BLaER1 treated with 17β-estradiol and CSF1 and Interleukin-3, amounts not matched to agents 10 nM and 100 nM (cell line): ENCODE measurements around the gene ZNF638.

ENCODE experiments used
- H3K27ac ChIP-seq, 11 experiments: shearing (Covaris generic); formaldehyde crosslinking; 2 replicates each; pipeline ENCODE4 v1.8.1; 2022
- H3K27me3 ChIP-seq, 11 experiments: shearing (Covaris generic); formaldehyde crosslinking; 2 replicates each; pipeline ENCODE4 v1.8.1; 2022
- H3K36me3 ChIP-seq, 11 experiments: shearing (Covaris generic); formaldehyde crosslinking; 2 replicates each; pipeline ENCODE4 v1.8.1; 2022
- H3K4me1 ChIP-seq, 10 experiments: shearing (Covaris generic); formaldehyde crosslinking; 2 replicates each; pipeline ENCODE4 v1.8.1; 2022
- H3K4me2 ChIP-seq, 11 experiments: shearing (Covaris generic); formaldehyde crosslinking; 2 replicates each; pipeline ENCODE4 v1.8.1; 2022
- H3K4me3 ChIP-seq, 10 experiments: shearing (Covaris generic); formaldehyde crosslinking; 2 replicates each; pipeline ENCODE4 v1.8.1; 2022
- H3K9ac ChIP-seq, 11 experiments: shearing (Covaris generic); formaldehyde crosslinking; 2 replicates each; pipeline ENCODE4 v1.8.1; 2022
- H3K9me3 ChIP-seq, 11 experiments: shearing (Covaris generic); formaldehyde crosslinking; replicated peaks in 1 of 11; 2 replicates each; pipeline ENCODE4 v1.8.1; 2022
- H4K20me1 ChIP-seq, 11 experiments: shearing (Covaris generic); formaldehyde crosslinking; 2 replicates each; pipeline ENCODE4 v1.8.1; 2022
- Cebpa-rat ChIP-seq, 11 experiments: shearing (Covaris generic); IDR thresholded peaks; 2 replicates each; pipeline ENCODE4 v1.8.1; 2022

The ZNF638 gene

DNA sequence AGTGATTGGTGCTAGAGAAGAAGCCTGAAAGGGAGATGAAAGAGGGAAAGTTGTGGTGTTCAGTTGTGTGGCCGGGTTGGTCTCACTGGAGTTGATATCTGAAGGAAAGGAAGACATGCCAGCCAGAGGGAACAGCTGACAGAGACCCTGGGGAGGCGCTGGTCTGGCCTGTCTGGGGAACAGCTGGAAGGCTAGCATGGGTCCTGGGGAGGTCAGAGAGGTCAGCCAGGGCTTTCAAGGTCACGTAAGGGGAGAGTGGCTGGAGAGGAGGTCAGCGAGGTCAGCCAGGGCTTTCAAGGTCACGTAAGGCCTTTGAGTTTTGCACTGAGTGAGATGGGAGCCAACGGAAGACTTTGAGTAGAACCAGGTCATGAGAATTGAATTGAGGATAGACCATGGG, 132.8 kb downstream of the ZNF638 start:
- Histone ChIP-seq H3K9ac (no peak overlapping the region), H3K36me3 (peaks cover 8 to 57% (median 25%) of the 10 kb centered on the region in 11 experiments; a peak in 17 of 22 replicates), H3K4me2 (0 out of 22 replicates have a peak overlapping the region, but pooled peaks of 1 of the 11 experiments have one; percentile 98), H4K20me1 (peaks cover 0 to 94% (median 50%) of the 10 kb centered on the region in 11 experiments; a peak in 19 of 22 replicates), H3K4me1 (peaks cover 14 to 29% (median 16%) of the 10 kb centered on the region in 10 experiments; a peak in 19 of 20 replicates), H3K4me3 (no peak overlapping the region), H3K27me3 (peaks cover 54 to 67% (median 62%) of the 10 kb centered on the region in 11 experiments), H3K27ac (no peak overlapping the region), H3K9me3 (peaks cover 29 to 48% (median 35%) of the 10 kb centered on the region in 11 experiments)
- no peak for TF ChIP-seq Cebpa-rat (IDR thresholded peaks at IDR 0.05)

DNA sequence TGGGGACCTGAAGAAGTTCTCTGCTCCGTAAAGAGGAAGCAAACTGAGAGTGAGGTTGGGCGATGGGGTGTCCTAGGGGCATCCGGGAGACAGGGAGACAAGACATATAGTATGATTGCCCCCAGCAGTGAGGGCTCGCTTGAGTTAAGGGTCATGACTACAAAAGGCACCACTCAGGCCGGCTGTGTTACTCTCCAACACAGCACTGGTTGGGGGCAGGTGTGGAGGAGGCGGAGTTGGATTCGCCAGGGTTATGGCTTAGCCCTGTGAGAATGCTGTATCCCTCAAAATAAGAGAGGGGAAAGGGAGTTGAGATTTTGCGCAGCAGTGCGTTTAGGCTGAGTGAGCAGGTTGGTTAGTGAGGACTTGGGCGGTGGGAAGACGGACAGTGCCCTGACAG, 133.8 kb downstream of the ZNF638 start:
- H3K27ac ChIP-seq: no peak overlapping the region
- H3K9me3 ChIP-seq: peaks cover 29 to 48% (median 35%) of the 10 kb centered on the region in 11 experiments
- no peak overlapping the region for H3K9ac ChIP-seq
- H3K4me3 ChIP-seq: no peak overlapping the region
- H3K27me3 ChIP-seq: peaks cover 54 to 67% (median 62%) of the 10 kb centered on the region in 11 experiments
- no peak for TF ChIP-seq Cebpa-rat (IDR thresholded peaks at IDR 0.05)
- peaks cover 0 to 86% (median 55%) of the 10 kb centered on the region in 11 experiments; a peak in 19 of 22 replicates for H4K20me1 ChIP-seq
- peak overlapping the region in 4 of 11 experiments; percentile 86 to 98 (median 92); a peak in 5 of 22 replicates for H3K4me2 ChIP-seq
- peaks cover 8 to 48% (median 24%) of the 10 kb centered on the region in 11 experiments; a peak in 17 of 22 replicates for H3K36me3 ChIP-seq
- peaks cover 14 to 37% (median 20%) of the 10 kb centered on the region in 10 experiments; a peak in 19 of 20 replicates for H3K4me1 ChIP-seq

DNA sequence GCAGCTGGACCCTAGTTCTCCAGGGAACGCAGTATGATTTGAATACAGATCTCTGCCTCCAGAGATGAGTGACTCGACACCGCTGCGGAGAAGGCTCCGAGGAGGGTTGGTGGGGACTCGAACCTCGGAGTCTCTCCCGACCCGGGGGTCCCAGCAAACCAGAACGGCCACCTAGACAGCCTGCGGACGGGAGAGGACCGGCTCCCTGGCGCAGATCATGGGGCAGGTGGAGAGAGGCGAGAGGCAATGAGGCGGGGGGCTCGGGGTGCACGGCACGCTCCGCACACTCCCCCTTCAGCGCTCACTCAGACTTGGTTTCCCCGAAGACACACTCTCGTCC, 134.3 kb downstream of the ZNF638 start:
- Histone ChIP-seq H3K9ac (peak overlapping the region in 3 of 11 experiments; percentile 49 to 71 (median 60); a peak in 3 of 22 replicates), H3K4me1 (peaks cover 14 to 37% (median 20%) of the 10 kb centered on the region in 10 experiments; a peak in 19 of 20 replicates), H3K4me3 (peak overlapping the region; percentile 52 to 74 (median 62); a peak in 14 of 20 replicates), H3K27ac (no peak overlapping the region), H3K36me3 (peaks cover 8 to 42% (median 24%) of the 10 kb centered on the region in 11 experiments; a peak in 17 of 22 replicates), H4K20me1 (peaks cover 0 to 84% (median 55%) of the 10 kb centered on the region in 11 experiments; a peak in 19 of 22 replicates), H3K4me2 (peak overlapping the region; percentile 83 to 98 (median 90)), H3K9me3 (peaks cover 29 to 48% (median 34%) of the 10 kb centered on the region in 11 experiments), H3K27me3 (peaks cover 54 to 67% (median 62%) of the 10 kb centered on the region in 11 experiments)
- TF ChIP-seq Cebpa-rat (IDR thresholded peaks at IDR 0.05): no peak

DNA sequence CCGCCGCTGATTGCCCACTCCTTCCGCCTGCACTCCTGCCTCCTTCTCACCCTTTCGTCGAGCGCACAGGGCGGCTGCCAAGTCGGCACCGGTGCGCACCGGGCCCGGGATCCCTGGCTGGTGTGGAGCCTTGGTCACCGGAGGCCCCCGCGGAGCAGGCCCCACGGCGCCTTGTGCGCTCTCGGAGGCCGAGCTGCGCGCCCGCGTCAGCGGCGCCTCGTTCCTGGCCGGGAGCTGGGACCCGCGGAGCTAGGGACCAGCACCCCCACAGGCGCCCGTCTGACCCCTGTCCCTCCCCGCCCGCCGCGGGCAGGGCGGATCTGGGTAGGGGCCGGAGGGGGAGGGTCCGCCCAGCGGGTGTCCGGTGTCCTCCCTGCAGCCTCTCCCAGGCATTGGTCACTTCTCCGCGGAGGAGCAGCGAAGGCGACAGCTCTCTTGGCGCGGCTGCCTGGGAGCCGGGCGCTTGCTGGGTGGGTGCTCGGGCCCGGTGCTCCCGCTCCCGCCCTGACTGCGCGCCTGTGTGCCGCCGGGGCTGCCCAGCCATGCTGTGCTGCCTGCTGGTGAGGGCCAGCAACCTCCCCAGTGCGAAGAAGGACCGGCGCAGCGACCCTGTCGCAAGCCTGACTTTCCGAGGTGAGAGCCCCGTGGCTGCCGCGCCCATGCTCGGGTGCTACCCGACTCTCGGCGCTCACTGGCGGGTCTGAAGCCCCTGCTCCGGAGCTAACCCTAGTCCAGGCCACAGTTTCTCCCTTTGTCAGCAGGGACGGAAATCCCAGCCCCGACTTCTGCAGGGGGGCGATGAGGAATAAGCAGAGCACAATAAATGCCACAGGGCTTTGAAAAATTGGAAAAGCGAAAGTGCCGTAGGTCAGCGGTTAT, 135.0 kb downstream of the ZNF638 start:
- Histone ChIP-seq H3K4me2 (peak overlapping the region; percentile 83 to 98 (median 90)), H3K27me3 (peaks cover 54 to 67% (median 62%) of the 10 kb centered on the region in 11 experiments), H3K9me3 (peaks cover 26 to 42% (median 30%) of the 10 kb centered on the region in 11 experiments), H3K27ac (peak overlapping the region in 2 of 11 experiments; percentile 23 to 42; a peak in 2 of 22 replicates), H4K20me1 (peaks cover 0 to 85% (median 55%) of the 10 kb centered on the region in 11 experiments; a peak in 19 of 22 replicates), H3K9ac (peak overlapping the region; percentile 24 to 77 (median 67); a peak in 21 of 22 replicates), H3K4me3 (peak overlapping the region; percentile 52 to 74 (median 62)), H3K36me3 (peaks cover 8 to 37% (median 20%) of the 10 kb centered on the region in 11 experiments; a peak in 17 of 22 replicates), H3K4me1 (peaks cover 14 to 37% (median 20%) of the 10 kb centered on the region in 10 experiments; a peak in 19 of 20 replicates)
- no peak for TF ChIP-seq Cebpa-rat (IDR thresholded peaks at IDR 0.05)

DNA sequence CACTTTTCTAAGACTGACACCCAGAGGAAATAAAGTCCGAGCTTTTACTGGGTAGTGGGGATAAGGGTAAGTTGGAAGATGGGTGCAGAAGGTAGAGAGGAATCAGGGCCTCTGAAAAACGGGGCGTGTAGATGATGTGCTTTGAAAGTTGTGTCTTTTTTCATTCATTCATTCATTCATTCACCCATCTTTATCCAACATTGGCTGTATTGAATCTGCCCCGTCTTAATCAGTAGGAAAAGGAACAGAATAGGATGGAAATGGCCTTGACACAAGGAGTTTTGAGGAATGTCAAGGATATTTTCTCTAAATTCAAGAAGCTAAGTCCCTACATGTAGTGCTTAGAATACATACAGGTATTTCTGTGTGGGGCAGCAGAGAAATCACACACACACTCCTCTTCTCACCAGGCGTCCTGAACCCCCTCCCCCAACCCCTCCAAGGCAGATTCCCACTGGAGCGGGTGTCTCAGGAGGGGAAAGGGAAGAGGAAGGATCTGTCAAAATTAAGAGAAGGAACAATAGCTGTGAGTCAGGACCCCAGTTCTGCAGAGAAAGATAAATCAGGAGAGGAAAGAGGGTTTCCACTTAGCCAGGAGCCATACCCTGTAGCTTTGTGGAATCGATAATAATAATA, 135.7 kb downstream of the ZNF638 start:
- TF ChIP-seq Cebpa-rat (IDR thresholded peaks at IDR 0.05): no peak
- peak overlapping the region in 2 of 11 experiments; percentile 23 to 42; a peak in 1 of 22 replicates for H3K27ac ChIP-seq
- peaks cover 54 to 67% (median 62%) of the 10 kb centered on the region in 11 experiments for H3K27me3 ChIP-seq
- H3K4me1 ChIP-seq: peaks cover 14 to 37% (median 20%) of the 10 kb centered on the region in 10 experiments; a peak in 19 of 20 replicates
- peak overlapping the region; percentile 83 to 98 (median 90) for H3K4me2 ChIP-seq
- peaks cover 0 to 80% (median 55%) of the 10 kb centered on the region in 11 experiments; a peak in 19 of 22 replicates for H4K20me1 ChIP-seq
- peak overlapping the region; percentile 52 to 74 (median 62) for H3K4me3 ChIP-seq
- peak overlapping the region; percentile 24 to 77 (median 67); a peak in 18 of 22 replicates for H3K9ac ChIP-seq
- peaks cover 18 to 34% (median 22%) of the 10 kb centered on the region in 11 experiments for H3K9me3 ChIP-seq
- H3K36me3 ChIP-seq: peaks cover 5 to 31% (median 12%) of the 10 kb centered on the region in 11 experiments; a peak in 17 of 22 replicates

DNA sequence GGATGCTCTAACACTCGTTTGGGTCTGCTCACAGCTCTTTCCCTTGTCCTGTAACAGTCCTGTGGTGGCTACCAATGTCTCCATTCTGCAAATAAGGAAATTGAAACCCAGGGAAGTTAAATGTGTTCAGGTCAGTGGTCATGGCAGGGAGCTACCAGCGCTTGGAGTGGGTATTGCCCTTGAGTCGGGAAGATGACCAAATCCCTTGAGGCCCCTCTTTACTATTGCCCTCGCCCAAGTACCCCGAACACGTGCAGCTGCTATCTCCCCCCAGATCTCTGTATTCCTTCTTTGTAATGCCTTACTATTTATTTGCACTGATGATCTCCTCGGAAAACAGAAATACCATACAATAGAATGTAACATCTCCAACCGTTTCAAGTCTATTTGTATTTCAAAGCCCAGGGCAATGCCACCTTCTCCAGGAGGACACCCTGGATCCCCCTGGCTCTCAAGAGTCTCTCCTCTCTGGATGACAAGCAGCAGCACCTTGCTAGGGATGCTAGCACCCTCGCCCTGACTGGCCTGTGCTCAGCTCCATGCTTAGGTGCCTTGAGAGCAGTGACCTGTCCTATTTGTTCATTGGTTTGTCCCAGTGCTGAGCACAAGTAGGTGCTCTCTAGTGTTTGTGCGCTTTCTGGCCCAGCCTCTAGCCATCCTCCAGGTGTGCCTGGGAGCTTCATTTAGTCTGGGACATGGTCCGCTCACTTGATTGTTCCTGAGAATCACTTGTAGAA, 136.9 kb downstream of the ZNF638 start:
- Histone ChIP-seq H3K9ac (no peak overlapping the region), H3K9me3 (peaks cover 6 to 23% (median 10%) of the 10 kb centered on the region in 11 experiments), H3K4me3 (no peak overlapping the region), H3K27me3 (peaks cover 54 to 60% (median 57%) of the 10 kb centered on the region in 11 experiments), H3K4me2 (no peak overlapping the region), H4K20me1 (peaks cover 0 to 75% (median 55%) of the 10 kb centered on the region in 11 experiments; a peak in 19 of 22 replicates), H3K27ac (no peak overlapping the region), H3K36me3 (peaks cover 0 to 29% (median under 1%) of the 10 kb centered on the region in 11 experiments; a peak in 10 of 22 replicates), H3K4me1 (peaks cover 14 to 38% (median 20%) of the 10 kb centered on the region in 10 experiments; a peak in 19 of 20 replicates)
- no peak for TF ChIP-seq Cebpa-rat (IDR thresholded peaks at IDR 0.05)

DNA sequence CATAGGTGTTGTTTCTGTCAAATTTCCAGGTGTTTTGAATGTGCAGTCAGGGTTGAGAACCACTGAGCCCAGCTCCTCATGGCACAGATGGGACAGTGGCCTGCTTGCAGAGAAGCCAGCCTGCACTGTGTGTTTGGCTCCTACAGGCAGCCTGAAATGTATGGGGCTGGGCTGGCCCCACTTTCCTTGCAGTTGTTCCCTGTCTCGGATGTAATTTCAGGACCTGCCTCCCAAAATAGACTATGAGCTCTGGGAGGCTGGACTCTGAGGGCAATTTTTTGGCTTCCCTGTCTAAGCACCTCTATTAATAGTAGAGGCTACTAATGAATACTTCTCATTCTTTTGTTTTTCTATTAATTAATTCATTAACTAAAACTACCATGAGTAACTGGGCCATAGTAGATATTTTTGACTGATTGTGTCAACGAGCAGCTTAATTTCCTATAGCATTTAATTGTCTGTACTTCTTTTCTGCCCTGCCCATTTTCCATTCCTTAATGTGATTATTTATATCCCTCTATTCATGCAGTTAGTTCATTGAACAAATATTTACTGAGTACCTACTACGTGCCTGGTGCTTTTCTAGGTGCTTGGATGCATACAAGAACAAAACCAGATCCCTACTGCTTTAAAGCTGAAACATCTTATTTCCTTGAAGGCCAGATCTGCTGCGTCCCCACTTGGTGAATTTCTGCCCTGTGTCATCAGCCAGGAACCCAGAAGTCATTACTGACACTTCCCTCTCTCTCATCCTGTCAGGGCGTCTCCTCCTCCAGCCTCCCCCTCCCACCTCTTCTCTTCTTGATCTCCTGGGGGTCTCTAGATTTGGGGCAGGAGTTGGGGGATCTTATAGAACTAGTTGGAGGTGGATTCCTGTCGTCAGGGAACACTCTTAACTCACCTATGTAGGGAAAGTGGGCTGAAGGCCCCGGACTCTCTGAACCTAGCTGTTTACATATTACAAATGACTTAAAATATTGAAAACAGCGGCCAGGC, 138.1 kb downstream of the ZNF638 start:
- H3K27ac ChIP-seq: no peak overlapping the region

More for the DNA sequence above, 138.1 kb downstream of the ZNF638 start:
- H4K20me1 ChIP-seq: peaks cover 0 to 75% (median 47%) of the 10 kb centered on the region in 11 experiments; a peak in 19 of 22 replicates
- H3K9ac ChIP-seq: no peak overlapping the region
- no peak for TF ChIP-seq Cebpa-rat (IDR thresholded peaks at IDR 0.05)
- H3K4me2 ChIP-seq: peak overlapping the region in 2 of 11 experiments; percentile 8 to 10; a peak in 2 of 22 replicates
- peaks cover 0 to 10% (median 0%) of the 10 kb centered on the region in 11 experiments; a peak in 4 of 22 replicates for H3K9me3 ChIP-seq
- H3K4me1 ChIP-seq: peaks cover 14 to 51% (median 24%) of the 10 kb centered on the region in 10 experiments; a peak in 19 of 20 replicates
- no peak overlapping the region for H3K4me3 ChIP-seq
- H3K36me3 ChIP-seq: peaks cover 0 to 24% (median 0%) of the 10 kb centered on the region in 11 experiments; a peak in 5 of 22 replicates
- peaks cover 41 to 48% (median 45%) of the 10 kb centered on the region in 11 experiments for H3K27me3 ChIP-seq
